ENCODE measurements around the gene ANO4. TPM values are rescaled to one million over a fixed set of nuclear protein-coding genes. Genes with fewer than 3 reads are reported as not detected.
A peak's percentile ranks its signal among the peaks of the same experiment; 100 is the strongest.

Gene ANO4
- polyA plus RNA-seq, 1 donor (not counting 4 experiments of a cell fraction or from before 2014, with no cell fraction given) = 18.1 TPM

GRCh38 chr12:101021442-101021841, 226.9 kb downstream of the ANO4 start:
- Histone ChIP-seq H3K27ac (ENCODE audit: control insufficient read depth, insufficient read depth, low read length) (peak overlapping the region; percentile 70), H3K4me3 (ENCODE audit: control insufficient read depth in 2 of 3, extremely low read depth in 1 of 3, insufficient read depth in 2 of 3, low read depth in 1 of 3, low read length in 3 of 3) (no peak overlapping the region), H3K36me3 (ENCODE audit: control insufficient read depth in 2 of 2, extremely low read depth in 1 of 2, insufficient read depth in 2 of 2, low read length in 2 of 2) (peaks cover 0 to 2% of the 10 kb centered on the region in 2 experiments), H3K27me3 (ENCODE audit: control insufficient read depth, extremely low read depth, insufficient read depth, low read length) (no peaks in the 10 kb centered on the region), H3K9ac (ENCODE audit: control insufficient read depth, extremely low read depth, insufficient read depth, low read length) (no peak overlapping the region), H3K9me3 (ENCODE audit: control insufficient read depth, low read depth, low read length) (peaks cover 5% of the 10 kb centered on the region), H3K79me2 (ENCODE audit: control insufficient read depth, insufficient read depth, low read length) (no peaks in the 10 kb centered on the region), H3K4me1 (ENCODE audit: control insufficient read depth, extremely low read depth, insufficient read depth, low read length) (peaks cover 50% of the 10 kb centered on the region), H4K20me1 (ENCODE audit: control insufficient read depth, extremely low read depth, insufficient read depth, low read length) (no peaks in the 10 kb centered on the region), H3K4me2 (ENCODE audit: control insufficient read depth, extremely low read depth, insufficient read depth, low read depth, low read length) (peak overlapping the region; percentile 40), H2AFZ (ENCODE audit: control insufficient read depth, low read length) (no peak overlapping the region), H3K9me1 (ENCODE audit: control insufficient read depth, extremely low read depth, insufficient read depth, low read length) (no peaks in the 10 kb centered on the region)
- dilution Hi-C loops (cut with MboI; ENCODE audit: extremely low pct_ligation_motif_present, low sequenced_read_pairs) = no loop called here
- FAIRE-seq (no peak), DNase-seq (ENCODE audit: low read depth, low spot score) (no peak)
- TF ChIP-seq EZH2 (IDR thresholded peaks at IDR 0.05; ENCODE audit: low read length) = no peak
- TF ChIP-seq CTCF (optimal IDR thresholded peaks at IDR 0.05 in 1 of 3, IDR thresholded peaks at IDR 0.05 in 1 of 3, conservative IDR thresholded peaks at IDR 0.05 in 1 of 3; ENCODE audit: extremely low read depth in 1 of 3, insufficient read depth in 2 of 3, low read length in 3 of 3) = no peak

- FAIRE-seq = peak; percentile 89
- no peak overlapping the region for H3K9ac ChIP-seq (ENCODE audit: control insufficient read depth, extremely low read depth, insufficient read depth, low read length)
- peaks cover 1% of the 10 kb centered on the region for H3K9me3 ChIP-seq (ENCODE audit: control insufficient read depth, low read depth, low read length)
- TF ChIP-seq EZH2 (IDR thresholded peaks at IDR 0.05; ENCODE audit: low read length) (no peak), CTCF (optimal IDR thresholded peaks at IDR 0.05 in 1 of 3, IDR thresholded peaks at IDR 0.05 in 1 of 3, conservative IDR thresholded peaks at IDR 0.05 in 1 of 3; ENCODE audit: extremely low read depth in 1 of 3, insufficient read depth in 2 of 3, low read length in 3 of 3) (no peak)
- H3K9me1 ChIP-seq (ENCODE audit: control insufficient read depth, extremely low read depth, insufficient read depth, low read length) = no peaks in the 10 kb centered on the region
- H2AFZ ChIP-seq (ENCODE audit: control insufficient read depth, low read length) = peak overlapping the region; percentile 40
- peak overlapping the region; percentile 46 for H3K4me2 ChIP-seq (ENCODE audit: control insufficient read depth, extremely low read depth, insufficient read depth, low read depth, low read length)
- no peaks in the 10 kb centered on the region for H3K36me3 ChIP-seq (ENCODE audit: control insufficient read depth in 2 of 2, extremely low read depth in 1 of 2, insufficient read depth in 2 of 2, low read length in 2 of 2)
- DNase-seq (ENCODE audit: low read depth, low spot score) = peak; percentile 56
- dilution Hi-C loops (cut with MboI; ENCODE audit: extremely low pct_ligation_motif_present, low sequenced_read_pairs) = no loop called here
- no peak overlapping the region for H3K4me3 ChIP-seq (ENCODE audit: control insufficient read depth in 2 of 3, extremely low read depth in 1 of 3, insufficient read depth in 2 of 3, low read depth in 1 of 3, low read length in 3 of 3)
- no peaks in the 10 kb centered on the region for H4K20me1 ChIP-seq (ENCODE audit: control insufficient read depth, extremely low read depth, insufficient read depth, low read length)
- H3K27me3 ChIP-seq (ENCODE audit: control insufficient read depth, extremely low read depth, insufficient read depth, low read length) = no peaks in the 10 kb centered on the region
- no peaks in the 10 kb centered on the region for H3K79me2 ChIP-seq (ENCODE audit: control insufficient read depth, insufficient read depth, low read length)
- H3K4me1 ChIP-seq (ENCODE audit: control insufficient read depth, extremely low read depth, insufficient read depth, low read length) = peaks cover 50% of the 10 kb centered on the region
- H3K27ac ChIP-seq (ENCODE audit: control insufficient read depth, insufficient read depth, low read length) = peak overlapping the region; percentile 70
These were observed 227.4 kb downstream of the ANO4 start for GRCh38 chr12:101021911-101022388.

All from keratinocyte (primary cell).